Liver (tissue), 9 donors: ENCODE measurements around the gene CORO2A. TPM values are rescaled to one million over a fixed set of nuclear protein-coding genes. Genes with fewer than 3 reads are reported as not detected.
"Not testable (repeated sequence)": the region's sequence is repeated elsewhere in the genome, so short reads cannot be mapped to it uniquely, and the experiment has no call there.

Experiments used
- DNase-seq: peaks from one replicate; pipeline ENCODE4 v3.0.0-alpha.2; 2017; ENCODE audit warnings: low spot score
- H3K27ac ChIP-seq, 2 donors: one replicate each; pipeline ENCODE4 v1.7.0; 2013; ENCODE audit warnings: inconsistent platforms in 2 of 2, low read length in 2 of 2, control low read depth in 1 of 2, low read depth in 1 of 2, mild to moderate bottlenecking in 1 of 2
- H3K27me3 ChIP-seq, 4 donors: one replicate each; pipeline versions ENCODE4 v1.6.1 to v1.7.0; 2013; ENCODE audit warnings: low read length in 3 of 4, inconsistent platforms in 1 of 4, mild to moderate bottlenecking in 1 of 4, moderate library complexity in 1 of 4; ENCODE audit not compliant: control insufficient read depth in 4 of 4, insufficient read depth in 4 of 4
- H3K36me3 ChIP-seq, 4 donors: one replicate each; pipeline versions ENCODE4 v1.6.1 to v1.7.0; 2013; ENCODE audit warnings: low read length in 3 of 4, mild to moderate bottlenecking in 3 of 4, low read depth in 1 of 4, moderate library complexity in 1 of 4; ENCODE audit not compliant: control insufficient read depth in 4 of 4, insufficient read depth in 3 of 4
- H3K4me1 ChIP-seq, 4 donors: one replicate each; pipeline versions ENCODE4 v1.6.1 to v1.7.0; 2013; ENCODE audit warnings: low read length in 3 of 4, mild to moderate bottlenecking in 3 of 4, moderate library complexity in 1 of 4; ENCODE audit not compliant: control insufficient read depth in 4 of 4, insufficient read depth in 4 of 4
- H3K4me3 ChIP-seq, 3 donors: one replicate each; pipeline versions ENCODE4 v1.6.1 to v1.7.0; 2013; ENCODE audit warnings: low read length in 3 of 3, control low read depth in 1 of 3, low read depth in 1 of 3, mild to moderate bottlenecking in 1 of 3
- H3K9ac ChIP-seq, 2 donors: one replicate each; pipeline ENCODE4 v1.7.0; 2013; ENCODE audit warnings: low read length in 2 of 2, mild to moderate bottlenecking in 2 of 2, moderate library complexity in 2 of 2, control low read depth in 1 of 2, low read depth in 1 of 2
- H3K9me3 ChIP-seq, 4 donors: one replicate each; pipeline versions ENCODE4 v1.6.1 to v1.7.0; 2013; ENCODE audit warnings: low read length in 3 of 4; ENCODE audit not compliant: control insufficient read depth in 4 of 4
- EGR1 ChIP-seq, 2 donors: IDR thresholded peaks; 2 replicates each; pipeline ENCODE4 v1.6.1; 2016 to 2018; ENCODE audit warnings: antibody characterized with exemption in 2 of 2, low read depth in 2 of 2
- FOXA2 ChIP-seq: IDR thresholded peaks from 2 replicates; pipeline ENCODE4 v1.6.1; 2016; ENCODE audit warnings: antibody characterized with exemption
- HNF4A ChIP-seq, 2 donors: conservative IDR thresholded peaks; 2 replicates each; pipeline ENCODE4 v1.6.1; 2016; ENCODE audit warnings: antibody characterized with exemption in 2 of 2, mild to moderate bottlenecking in 2 of 2
- HNF4G ChIP-seq: IDR thresholded peaks from 2 replicates; pipeline ENCODE4 v1.6.1; 2016; ENCODE audit warnings: antibody characterized with exemption
- NR2F2 ChIP-seq: IDR thresholded peaks from 2 replicates; pipeline ENCODE4 v1.6.1; 2016; ENCODE audit warnings: antibody characterized with exemption
- RAD21 ChIP-seq, 2 donors: IDR thresholded peaks; 2 replicates each; pipeline ENCODE4 v1.6.1; 2016; ENCODE audit warnings: antibody characterized with exemption in 2 of 2, mild to moderate bottlenecking in 2 of 2
- SP1 ChIP-seq: IDR thresholded peaks from 2 replicates; pipeline ENCODE4 v1.6.1; 2018; ENCODE audit warnings: antibody characterized with exemption, mild to moderate bottlenecking
- TAF1 ChIP-seq: conservative IDR thresholded peaks from 2 replicates; pipeline ENCODE4 v1.6.1; 2016; ENCODE audit warnings: antibody characterized with exemption, mild to moderate bottlenecking
- YY1 ChIP-seq: IDR thresholded peaks from 2 replicates; pipeline ENCODE4 v1.6.1; 2016; ENCODE audit warnings: antibody characterized with exemption, mild to moderate bottlenecking
- WGBS: extraction: QIAGEN DNeasy Blood & Tissue Kit; methylation state at CpG from one replicate; pipeline ENCODE4 v1.1.7; 2013; 5-methylcytosine and 5-hydroxymethylcytosine counted together
- polyA plus RNA-seq, 2 donors: library from polyadenylated mRNA; stranded (reverse) in 1 of 2; unstranded in 1 of 2; fragments of 200-250 nt in 1 of 2; fragments of >200 nt in 1 of 2; fragmentation: Nextera tagmentation in 1 of 2; extraction: Ambion mirVana in 1 of 2; gene quantifications; one replicate each; pipeline versions ENCODE4 v1.2.1 to v1.2.3, GENCODE V29; 2013 to 2015
- total RNA-seq, 2 donors: library from RNA; depleted of rRNA; stranded (reverse); fragments of >200 nt; gene quantifications; one replicate each; pipeline ENCODE4 v1.2.3, GENCODE V29; 2014
- TF ChIP-seq, protein P1 (sequence below): IDR thresholded peaks from 2 replicates; pipeline ENCODE4 v1.6.1; 2016; ENCODE audit warnings: antibody characterized with exemption
- TF ChIP-seq, protein P2 (sequence below): fragments of 150-350 bp; IDR thresholded peaks from 2 replicates; pipeline ENCODE4 v1.5.1; 2017; ENCODE audit warnings: improper control_type of control experiment, low read depth, low read length; ENCODE audit not compliant: missing input control
- TF ChIP-seq, protein P3 (sequence below): IDR thresholded peaks from 2 replicates; pipeline ENCODE4 v1.6.1; 2016; ENCODE audit warnings: antibody characterized with exemption
- TF ChIP-seq, protein P4 (sequence below): IDR thresholded peaks from 2 replicates; pipeline ENCODE4 v1.6.1; 2016; ENCODE audit warnings: antibody characterized with exemption, mild to moderate bottlenecking
- donor health status: healthy.
- donor health status: healthy.
- donor health status: healthy.
- donor health status: healthy.
- donor health status: healthy.

The CORO2A gene
- total and polyA plus RNA-seq, 4 donors, result 1.2 to 2.8 (median 1.4) TPM

DNA sequence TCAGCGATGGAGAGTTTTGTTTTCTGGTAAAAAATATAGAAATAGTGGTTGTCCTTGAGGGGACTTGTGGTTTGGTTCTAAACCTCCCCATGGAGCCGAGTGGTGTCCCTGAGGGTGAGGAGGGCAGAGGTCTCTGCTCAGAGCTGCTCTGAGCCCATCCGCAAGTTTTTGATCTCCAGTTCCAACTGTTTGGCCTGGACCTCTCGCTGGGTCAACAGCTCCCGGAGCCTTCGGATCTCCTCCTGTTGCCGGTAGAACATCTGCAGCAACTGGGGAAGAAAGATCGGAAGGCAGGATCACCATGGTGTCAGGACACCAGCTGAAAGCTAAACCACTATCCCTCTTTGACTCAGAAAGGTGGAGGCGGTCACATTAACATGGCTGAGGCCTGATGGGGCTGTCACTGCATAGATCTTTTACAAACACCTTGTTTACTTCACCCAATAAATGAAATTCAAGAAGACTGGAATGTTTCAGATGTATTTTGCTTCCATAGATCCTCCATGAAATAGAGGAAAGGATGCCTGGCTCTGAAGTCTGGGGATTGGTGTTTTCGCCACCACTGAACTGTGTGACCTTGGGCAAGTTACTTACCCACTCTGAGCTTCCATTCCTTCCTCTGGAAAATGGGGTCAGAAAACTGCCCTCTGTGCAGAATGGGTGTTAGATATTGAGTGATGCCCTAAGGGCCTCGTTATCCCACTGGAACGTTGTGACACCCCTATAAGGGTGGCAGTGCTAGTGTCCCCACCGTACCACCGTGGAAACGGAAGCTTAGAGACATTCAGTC is 67.6 kb downstream of the CORO2A start:
- no peak for DNase-seq
- no peaks in the 10 kb centered on the region for H3K27me3 ChIP-seq
- 96% methylated on average over 15 of the region's 15 CpGs for WGBS
- no peak overlapping the region for H3K9ac ChIP-seq
- no peak overlapping the region for H3K4me3 ChIP-seq
- no peaks in the 10 kb centered on the region for H3K4me1 ChIP-seq
- peaks cover 0 to 5% (median under 1%) of the 10 kb centered on the region in 4 donors for H3K36me3 ChIP-seq
- H3K9me3 ChIP-seq, result no peaks in the 10 kb centered on the region
- no peak overlapping the region for H3K27ac ChIP-seq
- TF ChIP-seq RAD21 (IDR thresholded peaks at IDR 0.05), result no peak
- TF ChIP-seq NR2F2, result no peak
- TF ChIP-seq HNF4A (conservative IDR thresholded peaks at IDR 0.05), result no peak
- TF ChIP-seq, protein P1, sequence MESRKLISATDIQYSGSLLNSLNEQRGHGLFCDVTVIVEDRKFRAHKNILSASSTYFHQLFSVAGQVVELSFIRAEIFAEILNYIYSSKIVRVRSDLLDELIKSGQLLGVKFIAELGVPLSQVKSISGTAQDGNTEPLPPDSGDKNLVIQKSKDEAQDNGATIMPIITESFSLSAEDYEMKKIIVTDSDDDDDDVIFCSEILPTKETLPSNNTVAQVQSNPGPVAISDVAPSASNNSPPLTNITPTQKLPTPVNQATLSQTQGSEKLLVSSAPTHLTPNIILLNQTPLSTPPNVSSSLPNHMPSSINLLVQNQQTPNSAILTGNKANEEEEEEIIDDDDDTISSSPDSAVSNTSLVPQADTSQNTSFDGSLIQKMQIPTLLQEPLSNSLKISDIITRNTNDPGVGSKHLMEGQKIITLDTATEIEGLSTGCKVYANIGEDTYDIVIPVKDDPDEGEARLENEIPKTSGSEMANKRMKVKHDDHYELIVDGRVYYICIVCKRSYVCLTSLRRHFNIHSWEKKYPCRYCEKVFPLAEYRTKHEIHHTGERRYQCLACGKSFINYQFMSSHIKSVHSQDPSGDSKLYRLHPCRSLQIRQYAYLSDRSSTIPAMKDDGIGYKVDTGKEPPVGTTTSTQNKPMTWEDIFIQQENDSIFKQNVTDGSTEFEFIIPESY, result no peak
- TF ChIP-seq FOXA2, result no peak
- no peak for TF ChIP-seq HNF4G

DNA sequence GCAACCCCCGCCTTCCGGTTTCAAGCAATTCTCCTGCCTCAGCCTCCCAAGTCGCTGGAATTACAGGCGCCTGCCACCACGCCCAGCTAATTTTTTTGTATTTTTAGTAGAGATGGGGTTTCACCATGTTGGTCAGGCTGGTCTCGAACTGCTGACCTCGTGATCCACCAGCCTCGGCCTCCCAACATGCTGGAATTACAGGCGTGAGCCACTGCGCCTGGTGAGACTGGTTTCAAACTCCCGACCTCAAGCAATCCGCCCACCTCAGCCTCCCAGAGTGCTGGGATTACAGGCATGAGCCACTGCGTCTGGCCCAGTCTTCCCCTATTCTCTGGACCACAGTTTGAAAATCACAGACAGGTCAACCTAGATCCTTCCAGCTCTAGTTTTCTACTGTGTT is 68.3 kb downstream of the CORO2A start:
- 97% methylated on average over 13 of the region's 13 CpGs for WGBS
- not testable (repeated sequence) for DNase-seq, H3K4me1 ChIP-seq, H3K4me3 ChIP-seq, H3K9me3 ChIP-seq, H3K27ac ChIP-seq, H3K9ac ChIP-seq, H3K36me3 ChIP-seq, H3K27me3 ChIP-seq

DNA sequence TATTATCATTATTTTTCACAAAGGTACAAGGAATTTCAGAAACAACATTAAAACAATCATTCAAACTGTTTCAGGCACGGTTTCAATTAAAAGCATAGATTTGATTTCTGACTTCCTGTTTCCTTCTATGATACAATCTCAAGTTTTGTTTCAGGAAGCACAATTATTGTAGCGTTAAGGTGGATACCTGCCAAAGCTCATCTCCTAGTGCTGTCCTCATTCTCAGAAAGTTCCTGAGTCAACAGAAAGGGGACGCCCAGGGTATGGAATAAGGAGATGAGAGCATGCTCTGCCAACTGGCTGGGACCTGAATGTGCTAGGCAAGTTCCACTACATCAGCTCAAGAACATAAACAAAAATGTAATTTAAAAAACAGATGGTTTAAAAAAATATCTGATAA is 71.4 kb downstream of the CORO2A start:
- DNase-seq, result no peak
- H3K27me3 ChIP-seq, result no peaks in the 10 kb centered on the region
- H3K27ac ChIP-seq, result no peak overlapping the region
- H3K36me3 ChIP-seq, result peaks cover 0 to 3% (median 2%) of the 10 kb centered on the region in 4 donors
- TF ChIP-seq, protein P1, result no peak
- TF ChIP-seq TAF1 (no peak), SP1 (no peak), EGR1 (IDR thresholded peaks at IDR 0.05; ENCODE audit: low read depth in 2 of 2) (no peak), YY1 (no peak), HNF4A (conservative IDR thresholded peaks at IDR 0.05) (no peak)
- TF ChIP-seq, protein P2, sequence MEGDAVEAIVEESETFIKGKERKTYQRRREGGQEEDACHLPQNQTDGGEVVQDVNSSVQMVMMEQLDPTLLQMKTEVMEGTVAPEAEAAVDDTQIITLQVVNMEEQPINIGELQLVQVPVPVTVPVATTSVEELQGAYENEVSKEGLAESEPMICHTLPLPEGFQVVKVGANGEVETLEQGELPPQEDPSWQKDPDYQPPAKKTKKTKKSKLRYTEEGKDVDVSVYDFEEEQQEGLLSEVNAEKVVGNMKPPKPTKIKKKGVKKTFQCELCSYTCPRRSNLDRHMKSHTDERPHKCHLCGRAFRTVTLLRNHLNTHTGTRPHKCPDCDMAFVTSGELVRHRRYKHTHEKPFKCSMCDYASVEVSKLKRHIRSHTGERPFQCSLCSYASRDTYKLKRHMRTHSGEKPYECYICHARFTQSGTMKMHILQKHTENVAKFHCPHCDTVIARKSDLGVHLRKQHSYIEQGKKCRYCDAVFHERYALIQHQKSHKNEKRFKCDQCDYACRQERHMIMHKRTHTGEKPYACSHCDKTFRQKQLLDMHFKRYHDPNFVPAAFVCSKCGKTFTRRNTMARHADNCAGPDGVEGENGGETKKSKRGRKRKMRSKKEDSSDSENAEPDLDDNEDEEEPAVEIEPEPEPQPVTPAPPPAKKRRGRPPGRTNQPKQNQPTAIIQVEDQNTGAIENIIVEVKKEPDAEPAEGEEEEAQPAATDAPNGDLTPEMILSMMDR, result no peak
- TF ChIP-seq, protein P3, sequence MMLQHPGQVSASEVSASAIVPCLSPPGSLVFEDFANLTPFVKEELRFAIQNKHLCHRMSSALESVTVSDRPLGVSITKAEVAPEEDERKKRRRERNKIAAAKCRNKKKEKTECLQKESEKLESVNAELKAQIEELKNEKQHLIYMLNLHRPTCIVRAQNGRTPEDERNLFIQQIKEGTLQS, result no peak
- TF ChIP-seq, protein P4, sequence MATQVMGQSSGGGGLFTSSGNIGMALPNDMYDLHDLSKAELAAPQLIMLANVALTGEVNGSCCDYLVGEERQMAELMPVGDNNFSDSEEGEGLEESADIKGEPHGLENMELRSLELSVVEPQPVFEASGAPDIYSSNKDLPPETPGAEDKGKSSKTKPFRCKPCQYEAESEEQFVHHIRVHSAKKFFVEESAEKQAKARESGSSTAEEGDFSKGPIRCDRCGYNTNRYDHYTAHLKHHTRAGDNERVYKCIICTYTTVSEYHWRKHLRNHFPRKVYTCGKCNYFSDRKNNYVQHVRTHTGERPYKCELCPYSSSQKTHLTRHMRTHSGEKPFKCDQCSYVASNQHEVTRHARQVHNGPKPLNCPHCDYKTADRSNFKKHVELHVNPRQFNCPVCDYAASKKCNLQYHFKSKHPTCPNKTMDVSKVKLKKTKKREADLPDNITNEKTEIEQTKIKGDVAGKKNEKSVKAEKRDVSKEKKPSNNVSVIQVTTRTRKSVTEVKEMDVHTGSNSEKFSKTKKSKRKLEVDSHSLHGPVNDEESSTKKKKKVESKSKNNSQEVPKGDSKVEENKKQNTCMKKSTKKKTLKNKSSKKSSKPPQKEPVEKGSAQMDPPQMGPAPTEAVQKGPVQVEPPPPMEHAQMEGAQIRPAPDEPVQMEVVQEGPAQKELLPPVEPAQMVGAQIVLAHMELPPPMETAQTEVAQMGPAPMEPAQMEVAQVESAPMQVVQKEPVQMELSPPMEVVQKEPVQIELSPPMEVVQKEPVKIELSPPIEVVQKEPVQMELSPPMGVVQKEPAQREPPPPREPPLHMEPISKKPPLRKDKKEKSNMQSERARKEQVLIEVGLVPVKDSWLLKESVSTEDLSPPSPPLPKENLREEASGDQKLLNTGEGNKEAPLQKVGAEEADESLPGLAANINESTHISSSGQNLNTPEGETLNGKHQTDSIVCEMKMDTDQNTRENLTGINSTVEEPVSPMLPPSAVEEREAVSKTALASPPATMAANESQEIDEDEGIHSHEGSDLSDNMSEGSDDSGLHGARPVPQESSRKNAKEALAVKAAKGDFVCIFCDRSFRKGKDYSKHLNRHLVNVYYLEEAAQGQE, result no peak
- H3K4me1 ChIP-seq, result peaks cover 2 to 16% (median 10%) of the 10 kb centered on the region in 4 donors
- WGBS, result 44% methylated on average over 3 of the region's 3 CpGs
- no peak overlapping the region for H3K4me3 ChIP-seq
- H3K9me3 ChIP-seq, result no peaks in the 10 kb centered on the region
- H3K9ac ChIP-seq, result no peak overlapping the region
